NCI-H1436 treated with DMSO at 0.1 percent for 48 hours (cell line): ENCODE measurements around the gene FADS3.

ENCODE experiments used
- DNase-seq: peaks from one replicate; lab custom pipeline; 2025; lab: John Stamatoyannopoulos, UW

The FADS3 gene, protein sequence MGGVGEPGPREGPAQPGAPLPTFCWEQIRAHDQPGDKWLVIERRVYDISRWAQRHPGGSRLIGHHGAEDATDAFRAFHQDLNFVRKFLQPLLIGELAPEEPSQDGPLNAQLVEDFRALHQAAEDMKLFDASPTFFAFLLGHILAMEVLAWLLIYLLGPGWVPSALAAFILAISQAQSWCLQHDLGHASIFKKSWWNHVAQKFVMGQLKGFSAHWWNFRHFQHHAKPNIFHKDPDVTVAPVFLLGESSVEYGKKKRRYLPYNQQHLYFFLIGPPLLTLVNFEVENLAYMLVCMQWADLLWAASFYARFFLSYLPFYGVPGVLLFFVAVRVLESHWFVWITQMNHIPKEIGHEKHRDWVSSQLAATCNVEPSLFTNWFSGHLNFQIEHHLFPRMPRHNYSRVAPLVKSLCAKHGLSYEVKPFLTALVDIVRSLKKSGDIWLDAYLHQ

DNA sequence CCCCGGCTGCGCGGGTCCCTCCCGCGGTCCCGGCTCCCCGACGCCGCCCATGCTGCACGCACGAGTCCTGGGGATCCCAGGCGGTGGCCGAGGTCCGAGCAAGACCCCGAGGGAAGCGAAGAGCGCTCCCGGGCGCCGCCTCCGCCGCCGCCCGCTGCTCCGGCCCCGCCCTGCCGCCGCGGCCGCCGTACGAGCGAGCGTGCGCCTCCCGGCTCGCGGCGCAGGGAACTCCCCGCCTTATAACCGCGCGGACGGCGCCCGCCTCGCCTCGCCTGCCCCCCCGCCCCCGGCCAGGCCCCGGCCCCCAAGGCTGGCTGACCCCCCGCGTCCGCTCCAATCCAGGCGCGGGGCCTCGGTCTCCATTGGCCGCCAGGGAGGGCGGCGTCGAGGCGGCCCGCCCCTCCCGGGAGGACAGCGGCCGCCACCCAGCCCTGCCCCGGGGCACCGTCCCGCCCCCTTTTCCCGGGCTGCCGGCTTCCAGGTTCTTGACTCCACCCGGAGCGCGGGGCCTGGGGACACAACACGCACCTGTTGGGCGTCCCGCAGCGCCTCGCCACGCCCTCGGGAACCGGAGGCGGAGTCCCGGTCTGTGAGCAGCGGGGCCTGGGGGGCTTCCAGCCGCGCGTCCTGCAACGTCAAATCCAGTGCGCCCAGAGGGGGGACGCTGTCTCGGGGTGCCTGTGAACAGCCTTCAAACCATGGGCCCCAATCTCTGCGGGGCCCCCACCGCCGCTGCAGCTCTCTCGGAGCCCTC lies at the start of gene FADS3:
FADS3 (minus strand) TSS at position 215 of the 754 bp plus-strand sequence; CDS start at position 51, 164 bp downstream.
- no peak for DNase-seq

DNA sequence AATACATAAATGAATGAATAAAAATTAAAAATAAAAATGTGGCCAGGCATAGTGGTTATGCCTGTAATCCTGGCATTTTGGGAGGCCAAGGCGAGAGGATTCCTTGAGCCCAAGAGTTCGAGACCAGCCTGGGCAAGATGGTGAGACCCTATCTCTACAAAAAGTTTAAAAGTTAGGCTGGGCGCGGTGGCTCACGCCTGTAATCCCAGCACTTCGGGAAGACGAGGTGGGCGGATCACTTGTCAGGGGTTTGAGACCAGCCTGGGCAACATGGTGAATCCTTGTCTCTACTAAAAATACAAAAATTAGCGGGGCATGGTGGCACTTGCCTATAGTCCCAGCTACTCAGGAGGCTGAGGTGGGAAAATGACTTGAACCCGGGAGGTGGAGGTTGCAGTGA lies 49.1 kb upstream of the FADS3 start:
- DNase-seq: no peak

DNA sequence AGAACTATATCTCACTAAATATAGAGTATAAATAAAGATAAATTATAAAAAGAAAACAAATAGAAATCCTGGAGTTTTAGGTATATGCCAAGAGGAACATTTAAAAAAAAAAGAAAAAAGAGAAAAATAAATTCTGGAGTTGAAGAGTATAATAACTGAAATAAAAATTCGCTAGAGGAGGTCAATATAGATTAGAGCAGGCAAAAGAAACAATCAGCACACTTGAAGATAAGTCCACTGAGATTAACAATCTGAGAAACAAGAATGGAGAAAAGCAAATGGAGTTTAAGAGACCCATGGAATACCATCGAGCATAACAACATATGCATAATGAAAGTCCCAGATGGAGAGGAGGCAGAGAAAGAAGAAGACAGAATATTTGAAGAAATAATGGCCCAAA lies 44.5 kb upstream of the FADS3 start:
- DNase-seq: no peak

DNA sequence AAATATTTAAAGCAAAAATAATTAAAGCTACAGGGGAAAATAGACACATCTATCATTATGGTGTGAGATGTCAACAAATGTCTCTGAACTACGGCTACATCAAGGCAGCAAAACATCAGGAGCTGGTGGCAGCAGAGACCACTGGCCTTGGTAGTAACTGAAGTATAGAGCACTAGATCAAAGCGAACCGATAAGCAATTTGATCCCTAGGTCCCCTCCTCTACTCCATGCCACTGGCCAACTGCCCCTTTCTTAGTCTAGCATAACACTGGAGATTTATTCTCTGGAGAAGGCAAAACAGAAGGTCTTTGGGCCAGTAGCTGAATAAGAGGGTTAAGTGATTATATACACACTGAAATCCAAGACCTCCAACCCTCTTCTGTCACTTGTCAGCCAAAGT lies 39.6 kb upstream of the FADS3 start:
- no peak for DNase-seq

DNA sequence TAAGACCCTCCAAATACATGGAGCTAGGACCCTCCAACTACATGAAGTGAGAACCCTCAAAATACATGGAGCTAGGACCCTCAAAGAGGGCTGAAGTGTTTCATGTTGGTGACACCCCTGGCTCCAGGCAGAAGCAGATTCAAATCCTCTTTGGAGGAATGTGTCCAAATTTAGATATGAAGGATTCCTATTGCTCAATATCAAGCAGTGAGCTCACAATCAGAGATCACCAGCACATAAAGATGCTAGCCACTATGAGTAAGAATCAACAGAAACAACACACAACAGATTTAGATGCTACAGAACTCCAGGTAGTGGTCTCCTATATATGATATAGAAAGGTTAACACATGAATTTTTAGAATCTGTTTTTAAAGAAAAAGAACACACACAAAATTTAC lies 37.3 kb upstream of the FADS3 start:
- no peak for DNase-seq

DNA sequence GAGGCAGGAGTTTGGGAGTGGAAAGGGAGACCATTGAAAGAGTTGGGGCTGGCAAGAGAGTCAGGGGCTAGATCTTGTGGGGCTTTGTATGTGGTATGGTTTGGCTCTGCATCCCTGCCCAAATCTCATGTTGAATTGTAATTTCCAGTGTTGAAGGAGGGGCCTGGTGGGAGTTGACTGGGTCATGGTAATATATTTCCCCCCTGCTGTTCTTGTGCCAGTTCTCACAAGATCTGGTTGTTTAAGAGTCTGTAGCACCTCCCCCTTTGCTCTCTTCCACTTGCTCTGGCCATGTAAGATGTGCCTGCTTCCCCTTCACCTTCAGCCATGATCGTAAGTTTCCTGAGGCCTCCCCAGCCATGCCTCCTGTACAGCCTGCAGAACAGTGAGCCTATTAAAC lies 36.2 kb upstream of the FADS3 start:
- no peak for DNase-seq

DNA sequence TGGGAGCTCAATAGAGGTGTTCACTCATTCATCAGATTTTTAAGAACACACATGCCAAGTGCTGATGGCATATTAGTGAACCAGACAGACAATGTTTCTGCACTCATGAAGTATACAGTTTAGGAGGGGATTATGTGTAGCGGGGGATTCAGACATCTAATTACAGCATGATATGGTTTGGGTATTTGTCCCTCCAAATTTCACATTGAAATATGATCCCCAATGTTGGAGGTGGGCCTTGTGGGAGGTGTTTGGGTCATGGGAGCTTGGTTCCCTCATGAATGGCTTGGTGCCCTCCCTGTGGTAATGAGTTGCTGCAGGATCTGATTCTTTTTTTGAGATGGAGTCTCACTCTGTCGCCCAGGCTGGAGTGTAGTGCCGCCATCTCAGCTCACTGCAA lies 34.9 kb upstream of the FADS3 start:
- no peak for DNase-seq

DNA sequence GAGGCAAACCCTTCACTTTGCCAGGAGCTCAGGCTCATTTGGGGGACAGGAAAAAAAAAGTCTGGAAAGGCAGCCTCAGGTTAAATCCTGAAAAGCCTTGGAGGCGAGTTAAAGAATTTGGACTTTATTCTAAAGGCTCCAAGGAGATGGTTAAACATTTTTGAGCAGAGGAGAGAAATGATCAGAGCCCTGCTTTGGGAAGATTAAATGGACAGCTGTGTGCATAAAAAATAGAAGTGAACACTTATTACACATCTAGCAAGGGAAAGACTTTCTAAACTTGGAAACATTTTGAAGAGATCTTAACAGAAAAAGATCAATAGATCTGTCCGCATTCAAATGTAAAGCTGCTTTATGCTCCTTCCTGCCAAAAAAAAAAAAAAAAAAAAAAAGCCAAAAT lies 34.4 kb upstream of the FADS3 start:
- DNase-seq: no peak

DNA sequence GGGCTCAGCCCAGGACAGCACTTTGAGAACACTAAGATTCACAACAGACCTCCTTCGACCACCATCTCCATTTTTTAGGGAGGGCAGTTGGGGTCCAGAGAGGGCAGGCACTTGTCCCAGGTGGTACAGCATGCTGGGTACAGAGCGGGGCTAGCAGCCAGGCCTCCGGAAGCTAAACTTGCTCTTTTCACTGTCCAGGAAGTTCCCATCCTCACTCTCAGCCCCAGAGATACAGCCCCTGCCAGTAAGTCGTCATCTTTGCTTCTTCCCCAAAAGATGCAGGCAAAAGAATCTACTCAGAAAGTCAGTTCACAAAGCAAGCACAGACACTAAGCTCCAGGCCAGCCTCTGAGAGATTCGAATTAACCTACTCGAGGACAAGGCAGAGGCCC lies 32.7 kb upstream of the FADS3 start:
- DNase-seq: no peak

DNA sequence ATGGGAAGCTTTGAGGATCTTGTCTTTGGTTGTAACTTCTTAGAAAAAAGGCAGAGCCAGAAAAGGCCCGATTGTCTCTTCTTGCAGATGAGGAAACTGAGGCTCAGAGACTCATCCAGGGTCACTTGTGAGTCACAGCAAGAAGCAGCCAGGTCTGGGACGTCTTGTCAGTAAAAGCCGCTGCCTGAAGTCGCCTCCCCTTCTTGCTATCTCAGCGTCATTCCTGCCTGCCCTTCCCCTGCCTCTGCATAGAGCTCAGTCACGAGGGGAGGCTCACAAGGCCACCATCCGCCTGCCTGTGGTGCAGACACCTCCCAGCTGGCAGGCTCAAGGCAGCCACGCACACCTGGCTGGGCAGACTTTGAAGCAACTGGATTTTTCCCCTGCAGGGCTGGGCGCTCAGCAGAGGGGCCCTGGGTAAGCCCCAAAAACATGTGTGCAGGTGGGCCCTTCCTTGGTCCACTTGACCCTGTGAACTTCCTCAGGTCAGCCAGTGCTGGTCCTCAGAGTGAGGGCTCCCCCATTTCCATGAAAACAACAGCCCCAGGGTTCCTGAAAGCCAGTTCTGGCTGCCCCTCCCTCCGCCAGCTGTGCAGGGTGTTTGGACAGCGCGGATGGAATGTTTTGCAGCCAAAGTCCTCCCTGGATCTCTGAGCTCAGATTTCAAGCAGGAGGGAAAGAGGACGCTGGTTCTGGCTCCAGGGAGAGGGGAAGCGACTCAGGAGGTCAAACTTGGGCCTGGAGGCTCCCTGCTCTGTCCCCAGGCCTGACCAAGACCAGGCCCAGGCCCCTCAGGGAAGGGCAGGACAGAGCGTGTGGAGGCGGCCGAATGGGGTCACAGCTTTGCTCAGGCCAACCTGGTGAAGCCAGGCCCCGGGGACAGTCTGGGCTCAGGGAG lies 32.1 kb upstream of the FADS3 start:
- DNase-seq: no peak

DNA sequence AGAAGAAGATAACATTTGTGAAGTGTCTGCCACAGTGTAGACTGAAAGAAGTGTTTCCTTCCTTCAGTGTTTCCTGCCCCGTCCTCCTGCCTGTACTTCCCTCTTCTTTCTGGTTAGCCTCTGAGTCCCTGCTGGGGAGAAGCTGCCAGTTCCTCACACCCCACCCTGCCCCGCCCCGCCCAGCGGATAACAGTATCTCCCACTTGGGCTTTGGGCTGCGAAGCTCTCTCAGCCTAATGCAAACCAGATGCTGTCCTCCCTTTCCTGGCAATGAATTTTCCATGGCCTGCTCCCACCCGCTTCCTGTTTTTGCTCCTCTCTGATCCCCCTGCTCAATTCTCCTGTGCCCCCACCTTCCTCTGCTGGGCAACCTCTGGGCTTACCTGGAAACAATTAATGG lies 31.2 kb upstream of the FADS3 start:
- no peak for DNase-seq

DNA sequence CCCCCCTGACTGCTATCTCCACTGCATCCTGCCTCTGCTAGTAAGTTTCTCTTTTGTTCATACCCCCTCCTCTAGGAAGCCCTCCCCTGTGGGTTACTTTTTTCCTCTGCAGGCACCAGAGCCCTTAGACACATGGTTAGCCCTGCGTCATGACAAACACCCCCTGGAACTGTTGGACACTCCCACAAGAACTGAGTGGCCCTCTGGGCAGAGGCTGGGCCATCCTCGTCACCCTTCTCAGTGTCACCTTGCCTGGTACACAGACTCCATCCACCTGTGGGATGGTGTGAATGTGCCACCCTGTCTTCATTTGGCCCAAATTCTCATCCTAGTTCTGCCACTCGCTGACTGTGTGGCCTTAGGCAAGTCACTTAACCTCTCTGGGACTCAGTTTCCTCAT lies 30.1 kb upstream of the FADS3 start:
- no peak for DNase-seq

DNA sequence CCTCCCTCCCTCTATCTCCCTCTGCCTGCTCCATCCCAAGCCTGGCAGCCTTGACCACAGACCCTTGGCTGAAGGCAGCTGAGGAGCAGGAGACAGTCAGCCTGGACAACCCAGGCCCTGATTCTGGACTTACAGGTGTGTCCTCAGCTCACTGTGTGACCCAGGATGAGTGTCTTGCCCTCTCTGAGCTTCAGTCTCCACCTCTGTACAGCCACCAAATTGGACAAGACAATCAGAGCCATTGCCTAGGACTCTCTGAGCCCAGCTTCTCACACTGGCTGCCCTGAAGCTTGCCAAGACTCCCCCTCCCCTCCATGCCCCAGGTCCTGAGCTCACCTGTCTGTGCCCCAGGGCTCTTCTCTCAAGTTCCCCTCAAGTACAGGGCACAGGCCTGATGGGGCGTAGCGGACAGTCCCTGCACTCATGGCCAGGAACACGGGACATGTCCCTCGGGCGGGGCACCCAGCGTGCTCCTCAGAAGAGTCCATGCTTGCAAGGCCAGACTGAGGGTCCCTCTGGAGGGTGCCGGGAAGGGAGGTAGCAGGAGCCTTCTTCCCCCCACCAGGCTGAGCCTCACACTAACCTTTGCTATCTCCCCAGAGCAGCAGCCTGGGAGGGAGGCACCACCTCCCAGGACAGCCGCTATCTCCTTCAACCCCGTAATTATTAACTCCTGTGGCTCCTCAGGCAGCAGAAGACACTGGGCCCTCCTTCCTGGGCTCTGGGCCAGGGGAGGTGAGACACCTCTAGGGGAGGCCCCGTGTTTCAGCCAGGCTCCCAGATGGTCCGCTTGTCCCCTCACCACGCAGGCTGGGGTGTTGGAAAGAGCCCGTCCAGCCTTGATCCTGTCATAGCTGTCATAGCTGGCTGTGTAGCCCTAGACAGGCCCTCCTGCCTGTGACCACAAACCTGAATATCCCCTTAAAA lies 28.6 kb upstream of the FADS3 start:
- DNase-seq: no peak

DNA sequence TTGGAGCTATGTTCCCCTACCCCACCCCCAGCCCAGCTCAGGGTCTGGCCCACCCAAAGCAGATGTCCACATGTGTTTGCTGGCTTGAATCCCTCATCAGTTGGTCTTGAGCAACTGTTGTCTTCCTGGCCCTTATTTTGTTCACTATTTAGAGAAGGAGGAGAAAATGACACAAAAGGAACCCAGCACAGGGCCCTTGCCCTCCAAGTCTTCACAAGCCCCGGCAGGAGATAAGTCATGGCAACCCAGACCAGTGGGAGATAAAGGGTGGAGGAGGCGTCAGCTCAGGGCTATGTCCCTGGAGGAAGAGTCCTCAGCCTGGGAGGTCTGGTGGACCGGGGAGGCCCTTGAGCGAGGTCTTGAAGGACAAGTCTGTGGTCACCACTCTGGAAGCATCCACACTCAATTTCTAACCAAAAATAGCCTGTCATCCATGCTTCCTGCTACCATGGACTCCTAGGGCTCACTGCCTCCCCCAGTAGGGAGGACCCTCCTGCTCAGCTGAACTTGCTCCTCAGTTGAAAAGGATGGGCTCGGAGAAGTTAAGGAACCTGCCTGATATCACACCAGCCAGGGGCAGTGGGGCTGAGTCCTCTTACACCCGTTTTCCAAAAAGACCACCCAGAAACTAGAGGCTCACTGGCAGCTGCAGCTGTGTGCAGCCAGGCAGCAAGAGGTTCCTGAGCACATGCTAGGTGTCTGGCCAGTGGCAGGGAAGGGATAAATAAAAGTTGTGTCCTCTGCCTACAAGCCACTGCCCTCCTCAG lies 27.8 kb upstream of the FADS3 start:
- no peak for DNase-seq

DNA sequence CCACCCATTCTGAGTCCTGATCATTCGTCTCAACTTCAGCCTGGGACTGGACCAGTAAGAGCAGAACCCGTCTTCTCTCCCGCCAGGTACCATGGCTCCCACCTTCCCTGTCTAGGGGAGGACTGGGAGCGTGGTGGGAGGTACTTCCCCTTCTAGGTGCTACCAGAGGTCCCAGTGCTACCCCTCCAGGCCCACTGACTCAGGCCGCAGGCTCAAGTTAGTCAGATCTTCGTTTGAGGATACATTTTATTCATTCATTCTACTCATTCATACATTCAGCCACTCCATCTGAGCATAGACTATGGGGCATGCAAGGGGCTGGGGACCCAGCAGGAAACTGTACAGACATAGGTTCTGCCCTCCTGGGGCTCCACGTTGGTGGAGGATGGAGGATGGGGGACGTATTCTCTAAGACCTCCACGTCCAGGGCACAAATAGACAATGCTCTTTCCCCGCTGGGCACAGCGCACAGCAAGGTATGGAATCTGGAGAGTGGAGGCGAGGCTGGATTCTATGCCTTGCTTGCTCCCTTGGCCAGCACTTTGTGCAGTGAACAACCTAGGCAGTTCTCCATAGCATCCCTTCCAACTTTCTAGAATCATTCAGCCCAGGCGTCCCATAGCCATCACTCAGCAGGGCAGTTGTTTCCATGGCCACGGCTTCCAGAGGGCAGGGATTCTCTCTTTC lies 27.0 kb upstream of the FADS3 start:
- DNase-seq: no peak

DNA sequence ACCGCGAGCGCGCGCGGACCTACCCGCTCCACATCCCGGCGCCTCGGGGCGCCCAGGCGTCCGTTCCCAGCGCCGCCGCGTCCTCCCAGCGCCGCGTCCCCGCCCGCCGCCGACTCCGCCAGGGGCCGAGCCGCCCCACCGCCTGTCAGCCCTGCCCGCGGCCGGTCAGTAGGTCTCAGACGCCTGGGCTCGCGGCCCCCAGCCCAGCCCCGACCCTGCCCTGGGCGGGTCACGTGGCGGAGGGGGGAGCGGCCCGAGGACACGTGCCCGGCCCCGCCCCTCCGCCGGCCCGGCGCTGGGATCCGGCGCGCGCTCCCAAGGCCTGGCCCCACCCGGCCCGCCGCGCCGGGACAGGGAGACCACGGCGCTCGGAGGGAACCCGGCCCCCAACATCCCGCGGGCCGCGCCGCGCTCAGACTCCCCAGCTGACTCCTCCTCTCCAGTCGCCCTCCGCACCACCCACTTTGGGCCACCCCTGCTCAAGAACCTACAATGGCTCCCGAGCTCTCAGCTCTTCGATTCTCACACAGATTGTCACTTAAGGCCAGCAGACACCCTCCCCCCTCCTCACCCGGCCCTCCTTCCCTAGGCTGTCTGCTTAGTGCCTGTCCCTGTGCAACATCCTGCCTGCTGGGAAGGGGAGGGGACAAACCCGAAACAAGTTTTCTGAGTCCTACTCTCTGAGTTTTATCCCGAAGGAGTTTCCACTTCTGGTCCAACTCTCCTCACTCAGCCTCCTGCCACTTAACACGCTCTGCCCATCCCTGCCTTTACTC lies 26.2 kb upstream of the FADS3 start, which contains the start of gene RAB3IL1:
RAB3IL1 (minus strand) TSS at position 233 of the 776 bp plus-strand sequence; CDS start at position 34, 199 bp downstream.
- no peak for DNase-seq

DNA sequence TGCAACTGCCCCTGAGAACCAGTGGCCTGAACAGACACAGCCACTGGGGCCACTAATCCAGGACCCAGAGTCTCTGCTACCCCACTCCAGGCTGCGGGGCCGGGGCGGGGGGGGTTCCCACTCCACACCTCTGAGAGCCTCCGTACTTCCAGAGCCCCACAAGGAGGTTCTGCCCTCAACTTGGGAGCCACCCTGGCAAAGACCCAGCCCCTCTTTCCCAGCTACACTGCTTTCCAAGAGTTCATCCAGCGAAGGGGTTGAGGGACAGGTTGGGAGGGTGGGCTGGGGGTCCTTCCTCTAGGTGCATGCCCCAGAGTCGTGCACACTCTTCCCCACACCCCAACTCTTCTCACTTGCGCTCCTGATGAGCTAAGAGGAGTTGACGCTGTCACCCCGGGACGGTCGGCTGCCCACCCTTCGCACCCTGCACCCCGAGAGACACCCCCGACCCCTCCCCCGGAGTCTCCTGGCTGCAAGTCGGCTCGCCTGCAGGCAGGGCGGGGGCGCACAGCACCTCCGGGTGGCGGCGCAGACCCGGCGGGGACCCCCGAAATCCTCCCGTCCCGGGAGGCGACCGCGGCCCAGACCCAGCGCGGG lies 25.5 kb upstream of the FADS3 start:
- DNase-seq: no peak

DNA sequence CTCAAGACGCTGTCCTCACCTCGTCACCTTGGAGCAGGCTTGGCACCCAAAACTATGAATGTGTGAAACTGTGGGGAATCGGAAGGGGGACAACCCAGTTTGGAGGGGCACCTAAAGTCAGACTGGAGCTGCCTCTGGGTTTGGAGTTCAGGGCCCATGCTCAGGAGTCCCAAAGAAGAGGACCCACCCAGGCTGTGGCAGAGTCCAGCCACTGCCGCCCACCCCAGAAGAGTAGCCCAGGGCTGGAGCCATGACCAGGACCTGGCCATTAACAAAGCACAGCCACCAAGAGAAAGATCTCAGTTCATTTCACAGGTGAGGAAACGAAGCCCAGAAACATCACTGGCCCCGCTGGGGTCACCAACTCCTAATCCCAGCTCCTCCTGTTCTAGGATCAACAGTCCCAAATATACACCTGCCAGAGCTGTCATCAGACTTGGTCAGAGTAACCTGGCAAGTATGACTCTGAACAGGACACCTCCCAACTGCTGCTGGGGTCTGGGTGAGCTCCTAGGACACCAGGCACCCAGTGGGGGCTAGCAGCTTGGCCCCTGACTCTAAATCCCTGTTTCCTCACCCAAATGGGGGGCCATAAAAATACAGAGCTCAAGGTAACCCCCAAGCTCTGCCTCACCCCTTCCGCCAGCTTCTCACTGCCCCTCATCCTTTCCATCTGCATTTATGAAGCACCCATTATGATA lies 23.3 kb upstream of the FADS3 start:
- no peak for DNase-seq
